Natural killer cell (primary cell): ENCODE measurements around the gene KRT6C. TPM values are rescaled to one million over a fixed set of nuclear protein-coding genes. Genes with fewer than 3 reads are reported as not detected.

Experiments used
- ATAC-seq, 3 donors: fragments of 150-1000 bp in 2 of 3; fragments of 200-7000 bp in 1 of 3; cut with Tn5 transposase; 1 replicate in 1 of 3; 2 replicates in 2 of 3; pipeline ENCODE4 v1.10.0; 2021; ENCODE audit warnings: mild to moderate bottlenecking in 2 of 3, moderate library complexity in 2 of 3
- DNase-seq, 2 donors: peaks; one replicate each; pipeline versions ENCODE4 v3.0.0 to v3.0.0-alpha.2; 2013 to 2021; ENCODE audit warnings: mixed read lengths in 1 of 2
- H3K27ac ChIP-seq: one replicate; pipeline ENCODE4 v1.5.1; 2013; ENCODE audit warnings: mild to moderate bottlenecking, low read length
- H3K27me3 ChIP-seq: one replicate; pipeline ENCODE4 v1.6.1; 2013; ENCODE audit warnings: low read length; ENCODE audit not compliant: control insufficient read depth, insufficient read depth
- H3K36me3 ChIP-seq: one replicate; pipeline ENCODE4 v1.6.1; 2013; ENCODE audit warnings: low read length; ENCODE audit not compliant: control insufficient read depth, insufficient read depth
- H3K4me1 ChIP-seq: one replicate; pipeline ENCODE4 v1.6.1; 2013; ENCODE audit warnings: low read length; ENCODE audit not compliant: control insufficient read depth, insufficient read depth
- H3K4me3 ChIP-seq: one replicate; pipeline ENCODE4 v1.5.1; 2013; ENCODE audit warnings: low read length
- H3K9me3 ChIP-seq: one replicate; pipeline ENCODE4 v1.6.1; 2013; ENCODE audit warnings: low read length; ENCODE audit not compliant: control insufficient read depth, insufficient read depth
- H3K27ac Mint-ChIP-seq, 2 donors: one replicate each; pipeline ENCODE4 v1.8.0; 2022; ENCODE audit warnings: mild to moderate bottlenecking in 2 of 2, mixed read lengths in 2 of 2, moderate library complexity in 1 of 2
- H3K27me3 Mint-ChIP-seq, 2 donors: one replicate each; pipeline ENCODE4 v1.8.0; 2022; ENCODE audit warnings: low read depth in 2 of 2, mixed read lengths in 2 of 2
- H3K36me3 Mint-ChIP-seq: one replicate; pipeline ENCODE4 v1.8.0; 2022; ENCODE audit warnings: mixed read lengths
- H3K4me1 Mint-ChIP-seq, 2 donors: one replicate each; pipeline ENCODE4 v1.8.0; 2022; ENCODE audit warnings: mixed read lengths in 2 of 2
- H3K4me3 Mint-ChIP-seq: one replicate; pipeline ENCODE4 v1.8.0; 2022; ENCODE audit warnings: mild to moderate bottlenecking, moderate library complexity, mixed read lengths
- H3K9me3 Mint-ChIP-seq, 2 donors: one replicate each; pipeline ENCODE4 v1.8.0; 2022; ENCODE audit warnings: mixed read lengths in 2 of 2
- WGBS: methylation state at CpG from one replicate; pipeline ENCODE4 v1.1.7; 2013; ENCODE audit warnings: missing lambda C conversion rate; ENCODE audit not compliant: insufficient coverage; 5-methylcytosine and 5-hydroxymethylcytosine counted together
- intact Hi-C: fragments of 100-400 bp; cut with micrococcal nuclease; formaldehyde crosslinking; loops from one replicate; pipeline ENCODE4 v1.14.2; 2022
- total RNA-seq, 4 donors: library from RNA; stranded (reverse); fragments of 120-200 nt in 1 of 4; gene quantifications; one replicate each; pipeline versions ENCODE4 v1.2.3 to v1.2.4, GENCODE V29; 2013 to 2022
- TF ChIP-seq, protein P1 (sequence below): fragments of 200-600 bp; IDR thresholded peaks from one replicate; pipeline ENCODE4 v1.8.0; 2022; ENCODE audit warnings: antibody characterized with exemption

Gene KRT6C
- total RNA-seq, 3 donors from 2014 or later (not counting 1 experiment from before 2014, with no cell fraction given) = not detected

DNA sequence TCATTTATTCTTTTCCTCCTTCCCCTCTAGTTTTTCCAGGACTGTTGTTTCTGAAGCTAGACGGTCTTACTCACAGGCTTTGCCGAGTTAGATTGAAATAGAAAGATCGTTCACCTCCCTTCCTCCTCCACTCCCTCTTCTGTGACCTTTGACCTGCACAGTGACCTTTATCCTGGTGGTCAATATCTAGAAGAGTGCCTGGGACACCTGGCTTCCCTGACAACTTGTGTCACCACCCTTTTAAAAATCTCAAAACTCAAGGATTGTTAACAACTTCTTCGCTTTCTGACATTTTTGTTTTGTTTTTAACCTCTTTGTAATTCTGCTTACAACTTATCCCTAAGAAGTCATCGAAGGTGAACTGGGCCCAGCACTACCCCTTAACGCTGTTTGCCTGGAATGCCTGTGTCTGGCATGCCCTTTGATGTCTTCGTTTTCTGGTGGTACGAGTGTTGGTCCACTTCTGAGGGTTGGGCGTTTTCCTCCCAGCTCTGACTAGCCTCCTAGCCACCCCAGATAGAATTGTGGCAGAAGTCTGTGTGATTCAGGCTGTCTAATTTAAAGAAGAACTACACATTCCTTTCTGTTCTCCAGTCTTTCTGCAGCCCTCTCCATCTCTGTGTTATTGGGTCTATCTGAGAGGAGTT is 36.7 kb downstream of the KRT6C start:
- Mint-ChIP-seq H3K27ac (no peak overlapping the region), H3K27me3 (peaks cover 31 to 45% of the 10 kb centered on the region in 2 donors), H3K4me3 (no peak overlapping the region), H3K4me1 (no peaks in the 10 kb centered on the region), H3K9me3 (no peaks in the 10 kb centered on the region), H3K36me3 (no peaks in the 10 kb centered on the region)
- 81% methylated on average over 9 of the region's 9 CpGs for WGBS
- no peaks in the 10 kb centered on the region for H3K9me3 ChIP-seq
- TF ChIP-seq, protein P1, sequence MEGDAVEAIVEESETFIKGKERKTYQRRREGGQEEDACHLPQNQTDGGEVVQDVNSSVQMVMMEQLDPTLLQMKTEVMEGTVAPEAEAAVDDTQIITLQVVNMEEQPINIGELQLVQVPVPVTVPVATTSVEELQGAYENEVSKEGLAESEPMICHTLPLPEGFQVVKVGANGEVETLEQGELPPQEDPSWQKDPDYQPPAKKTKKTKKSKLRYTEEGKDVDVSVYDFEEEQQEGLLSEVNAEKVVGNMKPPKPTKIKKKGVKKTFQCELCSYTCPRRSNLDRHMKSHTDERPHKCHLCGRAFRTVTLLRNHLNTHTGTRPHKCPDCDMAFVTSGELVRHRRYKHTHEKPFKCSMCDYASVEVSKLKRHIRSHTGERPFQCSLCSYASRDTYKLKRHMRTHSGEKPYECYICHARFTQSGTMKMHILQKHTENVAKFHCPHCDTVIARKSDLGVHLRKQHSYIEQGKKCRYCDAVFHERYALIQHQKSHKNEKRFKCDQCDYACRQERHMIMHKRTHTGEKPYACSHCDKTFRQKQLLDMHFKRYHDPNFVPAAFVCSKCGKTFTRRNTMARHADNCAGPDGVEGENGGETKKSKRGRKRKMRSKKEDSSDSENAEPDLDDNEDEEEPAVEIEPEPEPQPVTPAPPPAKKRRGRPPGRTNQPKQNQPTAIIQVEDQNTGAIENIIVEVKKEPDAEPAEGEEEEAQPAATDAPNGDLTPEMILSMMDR = no peak
- H3K36me3 ChIP-seq = no peaks in the 10 kb centered on the region
- H3K4me3 ChIP-seq = no peak overlapping the region
- H3K27me3 ChIP-seq = no peaks in the 10 kb centered on the region
- intact Hi-C loops = no loop called here
- no peak for DNase-seq
- ATAC-seq = no peak
- H3K4me1 ChIP-seq = no peaks in the 10 kb centered on the region
- H3K27ac ChIP-seq = no peak overlapping the region

- H3K9me3 Mint-ChIP-seq = no peaks in the 10 kb centered on the region
- 68% methylated on average over 9 of the region's 9 CpGs for WGBS
- DNase-seq (no peak), ATAC-seq (no peak)
- H3K4me1 Mint-ChIP-seq = no peaks in the 10 kb centered on the region
- TF ChIP-seq, protein P1 = no peak
- intact Hi-C loops = no loop called here
- Histone ChIP-seq H3K27ac (no peak overlapping the region), H3K4me1 (no peaks in the 10 kb centered on the region), H3K9me3 (no peaks in the 10 kb centered on the region), H3K27me3 (peaks cover 2% of the 10 kb centered on the region), H3K36me3 (no peaks in the 10 kb centered on the region), H3K4me3 (no peak overlapping the region)
- no peak overlapping the region for H3K4me3 Mint-ChIP-seq
- no peaks in the 10 kb centered on the region for H3K36me3 Mint-ChIP-seq
- no peak overlapping the region for H3K27ac Mint-ChIP-seq
- peaks cover 32 to 42% of the 10 kb centered on the region in 2 donors for H3K27me3 Mint-ChIP-seq
These were observed 37.4 kb downstream of the KRT6C start for GRCh38 chr12:52436000-52436827.

DNA sequence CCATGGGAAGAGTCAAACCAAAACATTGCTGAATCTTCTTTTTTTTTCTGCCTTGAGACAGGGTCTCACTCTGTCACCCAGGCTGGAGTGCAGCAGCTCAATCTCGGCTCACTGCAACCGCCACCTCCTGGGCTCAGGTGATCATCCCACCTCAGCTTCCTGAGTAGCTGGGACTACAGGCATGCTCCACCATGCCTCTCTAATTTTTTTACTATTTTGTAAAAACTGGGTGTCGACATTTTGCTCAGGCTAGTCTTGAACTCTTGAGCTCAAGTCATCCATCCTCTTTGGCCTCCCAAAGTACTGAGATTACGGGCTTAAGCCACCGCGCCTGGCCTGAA is 38.0 kb downstream of the KRT6C start:
- Mint-ChIP-seq H3K4me3 (no peak overlapping the region), H3K4me1 (no peaks in the 10 kb centered on the region), H3K27ac (no peak overlapping the region), H3K27me3 (peaks cover 29 to 45% of the 10 kb centered on the region in 2 donors), H3K36me3 (no peaks in the 10 kb centered on the region), H3K9me3 (no peaks in the 10 kb centered on the region)
- TF ChIP-seq, protein P1 = no peak
- intact Hi-C loops = no loop called here
- 87% methylated on average over 6 of the region's 6 CpGs for WGBS
- H3K27ac ChIP-seq = no peak overlapping the region
- no peak overlapping the region for H3K4me3 ChIP-seq
- no peaks in the 10 kb centered on the region for H3K4me1 ChIP-seq
- ATAC-seq = no peak
- no peaks in the 10 kb centered on the region for H3K36me3 ChIP-seq
- peaks cover 2% of the 10 kb centered on the region for H3K27me3 ChIP-seq
- no peak for DNase-seq
- H3K9me3 ChIP-seq = no peaks in the 10 kb centered on the region
